Upper lobe of left lung (tissue), 4 donors: Measurements from ENCODE around the gene RAPGEF1.

Experiments used
- CTCF ChIP-seq, 6 experiments: fragments of 450-650 bp in 4 of 6; fragments of 200-600 bp in 2 of 6; sonication (generic) in 2 of 6; IDR thresholded peaks; one replicate each; pipeline ENCODE4 v1.5.1; 2016 to 2019; ENCODE audit warnings: antibody characterized with exemption in 6 of 6
- POLR2A ChIP-seq, 4 donors: fragments of 450-650 bp; IDR thresholded peaks; one replicate each; pipeline ENCODE4 v1.5.1; 2016 to 2017; ENCODE audit warnings: antibody characterized with exemption in 4 of 4, mild to moderate bottlenecking in 2 of 4
- POLR2AphosphoS5 ChIP-seq, 2 donors: sonication (generic); formaldehyde crosslinking; IDR thresholded peaks; one replicate each; pipeline ENCODE4 v1.5.1; 2017; ENCODE audit warnings: antibody characterized with exemption in 2 of 2

DNA sequence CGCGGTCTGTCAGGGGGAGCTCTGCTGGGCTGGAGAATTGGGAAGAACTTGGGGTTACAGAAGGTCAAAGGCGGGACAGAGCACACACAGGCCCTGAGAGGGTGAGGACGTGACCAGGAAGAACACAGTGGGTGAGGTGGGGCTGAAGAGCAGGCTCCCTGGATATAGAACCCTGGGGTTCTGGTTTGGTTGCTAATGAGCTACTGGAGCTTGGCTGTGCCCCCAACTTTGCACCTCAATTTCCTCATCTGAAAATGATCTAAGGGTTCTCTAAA is 110.7 kb downstream of the RAPGEF1 start:
- TF ChIP-seq CTCF (IDR thresholded peaks at IDR 0.05) (no peak), POLR2AphosphoS5 (IDR thresholded peaks at IDR 0.05) (no peak), POLR2A (IDR thresholded peaks at IDR 0.05) (peak in 1 of 4 donors; percentile 55)
